ENCODE results near the gene CD14. TPM values are rescaled to one million over a fixed set of nuclear protein-coding genes. Genes with fewer than 3 reads are reported as not detected.
"Not testable (repeated sequence)": the region's sequence is repeated elsewhere in the genome, so short reads cannot be mapped to it uniquely, and the experiment has no call there.

The CD14 gene
- total and polyA plus RNA-seq, 4 donors: 34.9 to 205 (median 109) TPM

DNA sequence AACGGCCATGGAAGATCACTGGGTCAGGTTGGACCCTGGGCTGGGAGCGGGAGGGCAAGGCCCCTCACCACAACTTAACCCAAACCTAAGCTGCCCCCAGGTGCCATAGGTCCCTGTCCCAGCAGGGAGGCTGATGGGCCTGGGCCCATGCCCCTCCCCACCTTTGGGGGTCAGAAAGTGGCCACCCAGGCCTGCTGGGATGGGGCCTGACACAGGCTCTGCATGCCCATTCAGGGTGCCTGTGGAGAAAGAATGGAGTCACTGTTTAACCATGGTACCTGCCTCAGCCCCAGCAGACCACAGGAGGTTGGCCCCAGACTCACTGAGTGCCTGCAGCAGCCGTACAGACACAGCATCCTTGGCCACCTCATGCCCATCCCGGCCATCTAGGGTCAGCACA, 38.1 kb upstream of the CD14 start:
- H3K27me3 ChIP-seq (ENCODE audit: control insufficient read depth in 1 of 2, insufficient read depth in 2 of 2, low read length in 1 of 2); H3K4me3 ChIP-seq (ENCODE audit: low read length in 2 of 2); DNase-seq; H3K4me1 ChIP-seq (ENCODE audit: control insufficient read depth in 1 of 2, insufficient read depth in 2 of 2, low read length in 2 of 2); intact Hi-C loops (cut with DNase I); H3K9me3 ChIP-seq (ENCODE audit: control insufficient read depth, low read length); H3K27ac ChIP-seq (ENCODE audit: low read depth in 1 of 2, low read length in 2 of 2); ATAC-seq (ENCODE audit: low FRiP score): not testable (repeated sequence)
- H3K36me3 ChIP-seq (ENCODE audit: control insufficient read depth in 1 of 2, insufficient read depth in 2 of 2, low read length in 1 of 2): peaks cover 0 to 12% of the 10 kb centered on the region in 2 donors
- 83 to 94% methylated on average over 4 of the region's 4 CpGs for WGBS, 2 donors

DNA sequence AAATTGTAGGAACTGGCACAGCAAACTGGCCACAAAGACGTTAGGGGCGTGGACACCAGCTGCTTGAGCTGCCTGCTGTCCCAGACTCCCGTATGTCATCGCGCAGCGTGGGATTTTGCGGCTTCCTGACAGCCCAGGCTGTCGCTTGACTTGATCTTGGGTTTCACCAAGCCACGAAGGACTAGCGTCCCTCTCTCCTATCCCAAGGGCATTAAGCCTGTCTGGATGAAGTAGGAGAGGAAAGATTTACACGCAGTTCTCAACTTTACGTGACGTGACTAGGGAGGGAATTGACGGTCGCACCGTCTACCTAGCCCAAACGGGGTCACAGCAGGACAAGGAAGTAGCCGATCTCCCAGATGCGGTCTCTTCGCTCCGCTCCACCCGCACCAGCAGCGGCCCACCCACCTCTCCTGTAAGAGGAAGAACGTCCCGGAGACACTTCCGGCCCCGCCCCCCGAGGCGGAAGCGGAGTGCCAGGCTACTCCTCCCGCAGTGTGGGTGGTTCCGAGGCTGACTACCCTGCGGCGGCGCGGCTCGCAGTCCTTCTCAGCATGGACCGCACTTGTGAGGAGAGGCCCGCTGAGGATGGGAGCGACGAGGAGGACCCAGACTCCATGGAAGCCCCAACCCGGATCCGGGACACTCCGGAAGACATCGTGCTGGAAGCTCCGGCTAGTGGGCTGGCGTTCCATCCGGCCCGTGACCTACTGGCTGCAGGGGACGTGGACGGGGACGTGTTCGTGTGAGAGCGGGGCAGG, 31.6 kb upstream of the CD14 start, which contains the start of gene WDR55:
WDR55 (plus strand) TSS at position 546 of the 761 bp plus-strand sequence; CDS start at position 555, 9 bp downstream.
- Histone ChIP-seq H3K4me1 (ENCODE audit: control insufficient read depth in 1 of 2, insufficient read depth in 2 of 2, low read length in 2 of 2) (no peaks in the 10 kb centered on the region), H3K27me3 (ENCODE audit: control insufficient read depth in 1 of 2, insufficient read depth in 2 of 2, low read length in 1 of 2) (no peaks in the 10 kb centered on the region), H3K36me3 (ENCODE audit: control insufficient read depth in 1 of 2, insufficient read depth in 2 of 2, low read length in 1 of 2) (peaks cover 8 to 16% of the 10 kb centered on the region in 2 donors), H3K9me3 (ENCODE audit: control insufficient read depth, low read length) (no peaks in the 10 kb centered on the region), H3K4me3 (ENCODE audit: low read length in 2 of 2) (peak within 1 kb of the TSS; percentile 74 to 78), H3K27ac (ENCODE audit: low read depth in 1 of 2, low read length in 2 of 2) (peak within 1 kb of the TSS; percentile 10 to 91)
- 0 to 1% methylated on average over 53 to 54 of the region's 54 CpGs for WGBS, 2 donors
- DNase-seq: peak; percentile 98 to 99
- ATAC-seq (ENCODE audit: low FRiP score): peak; percentile 98
- intact Hi-C loops (cut with DNase I): no loop called here

GRCh38 chr5:140664030-140664358, 31.0 kb upstream of the CD14 start:
- Histone ChIP-seq H3K27me3 (ENCODE audit: control insufficient read depth in 1 of 2, insufficient read depth in 2 of 2, low read length in 1 of 2) (no peaks in the 10 kb centered on the region), H3K36me3 (ENCODE audit: control insufficient read depth in 1 of 2, insufficient read depth in 2 of 2, low read length in 1 of 2) (peaks cover 8 to 17% of the 10 kb centered on the region in 2 donors), H3K27ac (ENCODE audit: low read depth in 1 of 2, low read length in 2 of 2) (peak overlapping the region in 1 of 2 donors; percentile 91), H3K4me3 (ENCODE audit: low read length in 2 of 2) (peak overlapping the region; percentile 74 to 78), H3K9me3 (ENCODE audit: control insufficient read depth, low read length) (no peaks in the 10 kb centered on the region), H3K4me1 (ENCODE audit: control insufficient read depth in 1 of 2, insufficient read depth in 2 of 2, low read length in 2 of 2) (no peaks in the 10 kb centered on the region)
- DNase-seq: no peak
- WGBS, 2 donors: 2 to 3% methylated on average over 18 of the region's 18 CpGs
- no peak for ATAC-seq (ENCODE audit: low FRiP score)
- intact Hi-C loops (cut with DNase I): no loop called here

GRCh38 chr5:140660371-140660770, 27.4 kb upstream of the CD14 start:
- H3K9me3 ChIP-seq (ENCODE audit: control insufficient read depth, low read length); H3K27ac ChIP-seq (ENCODE audit: low read depth in 1 of 2, low read length in 2 of 2); DNase-seq; ATAC-seq (ENCODE audit: low FRiP score); H3K27me3 ChIP-seq (ENCODE audit: control insufficient read depth in 1 of 2, insufficient read depth in 2 of 2, low read length in 1 of 2); intact Hi-C loops (cut with DNase I); H3K4me3 ChIP-seq (ENCODE audit: low read length in 2 of 2); H3K4me1 ChIP-seq (ENCODE audit: control insufficient read depth in 1 of 2, insufficient read depth in 2 of 2, low read length in 2 of 2): not testable (repeated sequence)
- H3K36me3 ChIP-seq (ENCODE audit: control insufficient read depth in 1 of 2, insufficient read depth in 2 of 2, low read length in 1 of 2): peaks cover 14 to 15% of the 10 kb centered on the region in 2 donors
- WGBS, 2 donors: 85 to 88% methylated on average over 6 of the region's 6 CpGs

GRCh38 chr5:140658870-140659269, 25.9 kb upstream of the CD14 start:
- ATAC-seq (ENCODE audit: low FRiP score) (no peak), DNase-seq (no peak)
- intact Hi-C loops (cut with DNase I): no loop called here
- H3K27ac ChIP-seq (ENCODE audit: low read depth in 1 of 2, low read length in 2 of 2): no peak overlapping the region
- peaks cover 17 to 19% of the 10 kb centered on the region in 2 donors for H3K36me3 ChIP-seq (ENCODE audit: control insufficient read depth in 1 of 2, insufficient read depth in 2 of 2, low read length in 1 of 2)
- WGBS, 2 donors: 95 to 97% methylated on average over 17 of the region's 17 CpGs
- no peaks in the 10 kb centered on the region for H3K9me3 ChIP-seq (ENCODE audit: control insufficient read depth, low read length)
- H3K4me3 ChIP-seq (ENCODE audit: low read length in 2 of 2): no peak overlapping the region
- H3K4me1 ChIP-seq (ENCODE audit: control insufficient read depth in 1 of 2, insufficient read depth in 2 of 2, low read length in 2 of 2): no peaks in the 10 kb centered on the region
- H3K27me3 ChIP-seq (ENCODE audit: control insufficient read depth in 1 of 2, insufficient read depth in 2 of 2, low read length in 1 of 2): no peaks in the 10 kb centered on the region

DNA sequence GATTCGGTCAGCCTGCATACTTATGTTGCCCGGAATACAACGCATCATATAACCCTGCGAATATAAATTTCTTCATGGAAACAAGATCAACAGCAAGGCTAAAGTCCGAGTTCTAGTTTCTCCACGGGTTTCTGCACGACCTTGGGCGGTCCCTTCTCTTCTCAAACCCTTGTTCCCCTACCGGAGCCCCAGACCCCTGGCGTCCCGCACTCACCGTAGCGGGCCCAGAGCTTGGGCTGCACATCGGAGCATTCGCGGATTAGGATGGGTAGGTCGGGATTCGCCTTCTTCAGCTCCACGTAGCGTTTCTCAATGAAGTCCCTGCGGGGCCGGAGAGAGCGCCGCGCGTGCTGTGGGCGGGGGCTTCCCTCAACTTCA, 14.1 kb upstream of the CD14 start:
- ATAC-seq (ENCODE audit: low FRiP score): peak; percentile 30
- intact Hi-C loops (cut with DNase I): loop anchor here (5.0 to 10.0 kb wide), 4 partner anchors 45 to 272 kb away; partner anchors contain the start of genes HARS1 (in 1 of the 2), HARS2 (in 1 of the 2), SRA1 (in 1 of the 2) and ZMAT2 (in 1 of the 2)

GRCh38 chr5:140642718-140643117, 9.7 kb upstream of the CD14 start:
- H3K4me1 ChIP-seq (ENCODE audit: control insufficient read depth in 1 of 2, insufficient read depth in 2 of 2, low read length in 2 of 2): no peaks in the 10 kb centered on the region
- no peaks in the 10 kb centered on the region for H3K9me3 ChIP-seq (ENCODE audit: control insufficient read depth, low read length)
- WGBS, 2 donors: 40 to 47% methylated on average over 3 of the region's 3 CpGs
- intact Hi-C loops (cut with DNase I): loop anchor here (10.0 kb wide), 2 partner anchors 62 to 268 kb away; partner anchors contain the start of gene ZMAT2 (in 1 of the 2)
- H3K27me3 ChIP-seq (ENCODE audit: control insufficient read depth in 1 of 2, insufficient read depth in 2 of 2, low read length in 1 of 2): no peaks in the 10 kb centered on the region
- H3K27ac ChIP-seq (ENCODE audit: low read depth in 1 of 2, low read length in 2 of 2): no peak overlapping the region
- no peak for DNase-seq
- H3K36me3 ChIP-seq (ENCODE audit: control insufficient read depth in 1 of 2, insufficient read depth in 2 of 2, low read length in 1 of 2): peaks cover 4 to 5% of the 10 kb centered on the region in 2 donors
- no peak overlapping the region for H3K4me3 ChIP-seq (ENCODE audit: low read length in 2 of 2)
- no peak for ATAC-seq (ENCODE audit: low FRiP score)

More for the DNA sequence above, 14.1 kb upstream of the CD14 start:
- Histone ChIP-seq H3K4me1 (ENCODE audit: control insufficient read depth in 1 of 2, insufficient read depth in 2 of 2, low read length in 2 of 2) (no peaks in the 10 kb centered on the region), H3K4me3 (ENCODE audit: low read length in 2 of 2) (peak overlapping the region; percentile 61 to 90), H3K36me3 (ENCODE audit: control insufficient read depth in 1 of 2, insufficient read depth in 2 of 2, low read length in 1 of 2) (peaks cover 5 to 8% of the 10 kb centered on the region in 2 donors), H3K27ac (ENCODE audit: low read depth in 1 of 2, low read length in 2 of 2) (peak overlapping the region in 1 of 2 donors; percentile 58), H3K9me3 (ENCODE audit: control insufficient read depth, low read length) (no peaks in the 10 kb centered on the region), H3K27me3 (ENCODE audit: control insufficient read depth in 1 of 2, insufficient read depth in 2 of 2, low read length in 1 of 2) (no peaks in the 10 kb centered on the region)
- WGBS, 2 donors: 0 to 1% methylated on average over 27 of the region's 27 CpGs
- DNase-seq: no peak

- 87 to 96% methylated on average over 8 of the region's 8 CpGs for WGBS, 2 donors
- DNase-seq: no peak
- intact Hi-C loops (cut with DNase I): loop anchor here (10.0 kb wide), 2 partner anchors 63 to 267 kb away; partner anchors contain the start of gene ZMAT2 (in 1 of the 2)
Measured at GRCh38 chr5:140641716-140642115, 8.7 kb upstream of the CD14 start.

More at GRCh38 chr5:140641716-140642115, 8.7 kb upstream of the CD14 start:
- no peak overlapping the region for H3K4me3 ChIP-seq (ENCODE audit: low read length in 2 of 2)
- no peak for ATAC-seq (ENCODE audit: low FRiP score)
- H3K27ac ChIP-seq (ENCODE audit: low read depth in 1 of 2, low read length in 2 of 2): no peak overlapping the region
- H3K27me3 ChIP-seq (ENCODE audit: control insufficient read depth in 1 of 2, insufficient read depth in 2 of 2, low read length in 1 of 2): no peaks in the 10 kb centered on the region
- H3K9me3 ChIP-seq (ENCODE audit: control insufficient read depth, low read length): no peaks in the 10 kb centered on the region
- H3K36me3 ChIP-seq (ENCODE audit: control insufficient read depth in 1 of 2, insufficient read depth in 2 of 2, low read length in 1 of 2): peaks cover 4 to 5% of the 10 kb centered on the region in 2 donors
- no peaks in the 10 kb centered on the region for H3K4me1 ChIP-seq (ENCODE audit: control insufficient read depth in 1 of 2, insufficient read depth in 2 of 2, low read length in 2 of 2)

Data from aorta (tissue), 5 donors.